PC-3 (cell line): ENCODE results near the gene MRM3.

Experiments
- EZH2 ChIP-seq: fragments of 300-600 bp; sonication (generic); IDR thresholded peaks from one replicate; pipeline ENCODE4 v1.6.1; 2017; ENCODE audit warnings: antibody characterized with exemption, mild to moderate bottlenecking, low read length; ENCODE audit not compliant: unreplicated experiment
- EZH2phosphoT487 ChIP-seq: fragments of 300-600 bp; sonication (generic); IDR thresholded peaks from 2 replicates; pipeline ENCODE4 v1.6.1; 2018; ENCODE audit warnings: mild to moderate bottlenecking, antibody characterized with exemption, low read length, borderline replicate concordance

DNA sequence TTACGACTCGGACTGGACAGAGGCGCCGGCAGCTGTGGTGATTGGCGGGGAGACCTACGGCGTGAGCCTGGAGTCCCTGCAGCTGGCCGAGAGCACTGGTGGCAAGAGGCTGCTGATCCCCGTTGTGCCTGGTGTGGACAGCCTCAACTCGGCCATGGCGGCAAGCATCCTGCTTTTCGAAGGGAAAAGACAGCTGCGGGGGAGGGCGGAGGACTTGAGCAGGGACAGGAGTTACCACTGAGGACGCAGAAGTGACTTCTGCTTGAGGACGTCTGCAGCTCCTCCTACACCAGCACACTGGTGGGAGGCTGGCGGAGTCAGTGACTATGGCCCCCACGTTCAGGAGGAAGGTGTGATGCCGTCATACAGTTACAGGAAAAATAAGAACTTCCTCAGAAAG lies 9.7 kb downstream of the MRM3 start:
- TF ChIP-seq EZH2 (no peak), EZH2phosphoT487 (no peak)
